Panc1 (cell line): ENCODE measurements around the gene UST.

Experiments
- CTCF ChIP-seq: fragments of 450-650 bp; IDR thresholded peaks from 2 replicates; pipeline ENCODE4 v1.5.1; 2017; ENCODE audit warnings: mild to moderate bottlenecking
- POLR2AphosphoS5 ChIP-seq: IDR thresholded peaks from 2 replicates; pipeline ENCODE4 v1.6.1; 2012; ENCODE audit warnings: mild to moderate bottlenecking, low read depth, low read length, moderate library complexity
- REST ChIP-seq, 2 experiments: IDR thresholded peaks; 2 replicates each; pipeline ENCODE4 v1.6.1; 2011 to 2012; ENCODE audit warnings: low read depth in 2 of 2, control low read depth in 1 of 2, low read length in 1 of 2, mild to moderate bottlenecking in 1 of 2, moderate library complexity in 1 of 2; ENCODE audit not compliant: insufficient read depth in 1 of 2
- SIN3A ChIP-seq: IDR thresholded peaks from 2 replicates; pipeline ENCODE4 v1.6.1; 2012; ENCODE audit warnings: low read depth, mild to moderate bottlenecking, low read length, moderate library complexity, borderline replicate concordance; ENCODE audit not compliant: insufficient read depth

- TF ChIP-seq CTCF (no peak), SIN3A (no peak), REST (IDR thresholded peaks at IDR 0.05; ENCODE audit: insufficient read depth in 1 of 2, low read depth in 2 of 2, low read length in 1 of 2) (no peak), POLR2AphosphoS5 (no peak)
Observed at GRCh38 chr6:149079911-149080491, 333.2 kb downstream of the UST start.
